GM19025 (cell line): ENCODE data around the gene MIS18BP1.
A peak's percentile ranks its signal among the peaks of the same experiment; 100 is the strongest.
"Not testable (repeated sequence)": the region's sequence is repeated elsewhere in the genome, so short reads cannot be mapped to it uniquely, and the experiment has no call there.

ENCODE experiments used
- ATAC-seq: cut with Tn5 transposase; IDR thresholded peaks from one replicate; pipeline ENCODE4 v1.9.1; 2021; ENCODE audit warnings: mild to moderate bottlenecking, low read depth, moderate library complexity; ENCODE audit not compliant: unreplicated experiment

The MIS18BP1 gene

GRCh38 chr14:45253070-45253753, at the start of gene MIS18BP1:
MIS18BP1 (minus strand) TSS chr14:45253202; CDS start chr14:45247286, 5,916 bp downstream.
- peak; percentile 77 for ATAC-seq

DNA sequence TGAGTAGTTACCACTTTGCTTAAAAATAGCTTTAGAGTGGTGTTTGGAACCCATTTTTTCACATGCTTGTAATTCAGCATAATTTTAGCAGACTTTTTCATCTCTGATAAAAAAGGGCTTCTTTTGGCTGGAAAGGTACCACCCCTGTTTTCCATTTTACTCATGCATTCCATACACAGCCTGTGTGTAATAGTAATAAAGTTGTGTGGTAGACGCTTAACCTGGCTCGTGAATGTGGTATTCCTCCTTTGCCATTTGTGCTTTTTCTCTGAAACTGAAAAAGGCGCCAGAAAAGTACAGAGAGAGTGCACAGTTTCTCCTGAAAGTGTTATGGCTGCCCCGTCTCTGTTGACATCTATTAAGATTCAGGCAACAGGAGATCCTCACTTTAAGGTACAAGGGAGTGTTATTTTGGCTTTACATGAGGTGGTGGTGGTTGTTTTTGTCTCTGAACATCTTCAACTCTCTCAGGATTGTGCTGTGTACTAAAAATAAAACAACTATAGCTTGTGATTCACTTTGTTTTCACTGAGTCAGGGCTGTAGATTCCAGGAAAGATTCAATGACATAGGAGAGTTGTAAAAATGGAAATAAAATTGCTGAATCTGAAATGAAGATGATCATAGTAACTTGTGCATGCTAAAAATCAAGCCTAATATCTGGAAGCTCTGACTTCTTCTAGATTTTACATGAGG, 45.6 kb upstream of the MIS18BP1 start:
- no peak for ATAC-seq

DNA sequence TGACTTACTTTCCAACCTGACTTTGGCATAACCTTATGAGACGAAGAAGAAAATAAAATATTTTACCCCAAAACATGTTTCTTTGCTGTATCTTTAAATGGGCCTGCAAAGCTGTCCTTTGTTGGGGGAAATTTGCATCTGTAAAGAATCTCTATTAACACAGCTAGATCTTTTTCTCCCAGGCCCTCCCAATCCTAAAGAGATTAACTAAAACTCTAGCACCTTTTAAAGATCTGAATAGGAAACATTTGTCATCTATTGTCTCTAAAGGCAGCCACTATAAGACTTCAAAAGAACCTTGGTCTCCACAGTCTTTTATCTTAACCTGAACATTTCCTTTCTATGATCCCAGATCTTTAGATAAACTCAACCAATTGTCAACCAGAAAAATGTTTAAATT, 41.8 kb upstream of the MIS18BP1 start:
- not testable (repeated sequence) for ATAC-seq

- ATAC-seq, result no peak
Measured at GRCh38 chr14:45290547-45290946, 37.5 kb upstream of the MIS18BP1 start.

DNA sequence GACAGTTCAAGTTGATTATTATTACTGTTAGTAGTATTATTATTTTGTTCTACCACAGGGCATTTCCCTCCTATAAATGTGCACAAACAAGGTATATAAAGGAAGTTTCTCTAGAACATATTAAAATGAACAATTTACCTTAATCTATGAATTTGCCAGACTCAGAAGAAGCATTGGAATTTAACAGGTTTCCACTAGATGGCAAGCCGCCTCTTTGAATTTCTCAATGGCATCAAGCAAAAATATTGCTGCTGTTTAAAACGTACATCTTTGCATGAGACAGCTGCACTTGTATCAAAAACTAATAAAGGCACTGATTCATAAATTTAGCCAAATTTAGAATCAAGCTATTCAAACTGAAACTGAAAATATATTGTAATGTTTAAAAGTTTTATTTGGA, 34.6 kb upstream of the MIS18BP1 start:
- no peak for ATAC-seq

DNA sequence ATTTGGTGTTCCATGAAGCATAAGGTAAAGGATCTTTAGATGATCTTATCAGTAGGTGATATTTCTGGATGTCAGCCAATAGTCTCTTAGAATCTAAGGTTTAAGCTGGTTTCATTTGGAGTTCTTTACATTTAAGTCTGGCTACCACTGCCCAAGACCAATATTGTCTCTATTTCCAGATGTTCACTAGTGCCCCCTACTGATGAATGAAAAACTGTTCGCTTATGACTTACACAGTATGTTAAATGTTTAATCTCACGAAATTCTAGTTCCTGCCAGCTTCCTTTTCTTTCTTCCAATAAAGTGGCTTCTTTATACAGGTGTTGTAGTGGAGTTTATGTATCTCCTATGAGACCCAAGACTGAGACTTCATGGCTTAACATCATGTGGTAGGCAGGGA, 31.8 kb upstream of the MIS18BP1 start:
- no peak for ATAC-seq

GRCh38 chr14:45281731-45282400, 28.9 kb upstream of the MIS18BP1 start:
- not testable (repeated sequence) for ATAC-seq

DNA sequence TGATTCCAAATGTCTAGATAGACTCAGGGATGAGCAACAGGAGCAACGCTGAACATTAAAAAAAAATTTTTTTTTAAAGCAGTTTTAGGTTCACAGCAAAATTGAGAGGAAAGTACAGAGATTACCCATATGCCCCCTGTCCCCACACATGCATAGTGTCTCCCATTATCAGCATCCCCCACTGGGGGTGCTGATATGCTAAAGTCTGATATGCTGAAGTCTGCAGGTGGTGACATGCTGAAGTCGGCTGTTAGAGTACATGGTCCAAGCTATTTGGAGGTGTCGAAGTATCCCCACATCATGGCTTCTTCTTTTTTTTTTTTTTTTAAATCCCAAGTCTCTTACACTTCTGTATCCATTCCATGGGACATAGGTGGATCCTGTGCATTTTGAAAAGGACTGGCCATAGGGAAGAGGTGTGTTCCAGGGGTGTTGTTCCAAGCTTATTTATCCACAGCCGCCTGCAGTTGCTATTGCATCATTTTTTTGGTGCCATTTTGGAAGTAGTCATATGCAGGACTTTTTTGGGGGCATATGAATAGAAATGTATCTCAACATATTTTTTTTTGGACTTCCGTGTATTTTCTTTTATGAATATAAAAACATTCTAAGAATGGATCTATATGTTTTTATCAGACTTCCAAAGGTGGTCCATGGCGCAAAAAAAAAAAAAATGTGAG, 19.0 kb upstream of the MIS18BP1 start:
- no peak for ATAC-seq

GRCh38 chr14:45270031-45270430, 17.0 kb upstream of the MIS18BP1 start:
- no peak for ATAC-seq

GRCh38 chr14:45267071-45267470, 14.1 kb upstream of the MIS18BP1 start:
- ATAC-seq, result no peak

- no peak for ATAC-seq
Measured at GRCh38 chr14:45262637-45263036, 9.6 kb upstream of the MIS18BP1 start.

- no peak for ATAC-seq
Measured at GRCh38 chr14:45261209-45261608, 8.2 kb upstream of the MIS18BP1 start.

DNA sequence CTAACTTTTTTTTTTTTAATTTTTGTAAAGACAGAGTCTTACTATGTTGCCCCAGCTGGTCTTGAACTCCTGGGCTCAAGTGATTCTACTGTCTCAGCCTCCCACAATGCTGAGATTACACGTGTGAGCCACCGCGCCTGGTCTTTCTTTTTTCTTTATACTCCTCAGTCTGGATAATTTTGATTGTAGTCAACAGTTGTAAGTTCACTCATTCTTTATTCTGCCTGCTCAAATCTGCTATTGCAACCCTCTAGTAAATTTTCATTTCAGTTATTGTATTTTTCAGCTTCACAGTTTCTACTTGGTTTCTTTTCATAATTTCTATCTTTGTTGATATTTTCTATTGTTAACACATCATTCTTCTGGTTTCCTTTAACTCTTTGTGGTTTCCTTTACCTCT, 5.8 kb upstream of the MIS18BP1 start:
- ATAC-seq, result no peak

GRCh38 chr14:45258073-45258472, 5.1 kb upstream of the MIS18BP1 start:
- no peak for ATAC-seq

GRCh38 chr14:45254771-45255170, 1.8 kb upstream of the MIS18BP1 start:
- no peak for ATAC-seq

DNA sequence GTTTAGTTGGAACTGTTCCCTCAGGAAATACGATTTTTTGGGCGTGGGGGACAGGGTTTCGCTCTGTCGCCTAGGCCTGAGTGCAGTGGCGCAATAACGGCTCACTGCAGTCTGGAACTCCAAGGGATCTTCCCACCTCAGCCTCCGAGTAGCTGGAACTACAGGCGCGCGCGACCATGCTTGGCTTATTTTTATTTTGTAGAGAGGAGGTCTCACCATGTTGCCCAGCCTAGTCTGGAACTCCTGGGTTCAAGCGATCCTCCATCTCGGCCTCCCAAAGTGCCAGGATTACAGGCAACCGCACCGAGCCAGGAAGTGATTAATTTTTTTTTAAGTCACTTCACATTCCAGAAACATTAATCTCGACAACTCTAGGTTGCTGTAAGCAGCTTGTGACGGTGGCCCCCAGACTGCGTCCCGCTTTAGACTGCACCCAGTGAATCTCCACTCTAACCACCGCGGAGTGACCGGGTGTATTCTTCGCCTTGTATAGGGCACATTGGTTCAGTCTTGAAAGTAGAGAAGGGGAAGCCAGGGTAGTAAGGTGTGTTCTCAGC, 830 bp upstream of the MIS18BP1 start:
- no peak for ATAC-seq

DNA sequence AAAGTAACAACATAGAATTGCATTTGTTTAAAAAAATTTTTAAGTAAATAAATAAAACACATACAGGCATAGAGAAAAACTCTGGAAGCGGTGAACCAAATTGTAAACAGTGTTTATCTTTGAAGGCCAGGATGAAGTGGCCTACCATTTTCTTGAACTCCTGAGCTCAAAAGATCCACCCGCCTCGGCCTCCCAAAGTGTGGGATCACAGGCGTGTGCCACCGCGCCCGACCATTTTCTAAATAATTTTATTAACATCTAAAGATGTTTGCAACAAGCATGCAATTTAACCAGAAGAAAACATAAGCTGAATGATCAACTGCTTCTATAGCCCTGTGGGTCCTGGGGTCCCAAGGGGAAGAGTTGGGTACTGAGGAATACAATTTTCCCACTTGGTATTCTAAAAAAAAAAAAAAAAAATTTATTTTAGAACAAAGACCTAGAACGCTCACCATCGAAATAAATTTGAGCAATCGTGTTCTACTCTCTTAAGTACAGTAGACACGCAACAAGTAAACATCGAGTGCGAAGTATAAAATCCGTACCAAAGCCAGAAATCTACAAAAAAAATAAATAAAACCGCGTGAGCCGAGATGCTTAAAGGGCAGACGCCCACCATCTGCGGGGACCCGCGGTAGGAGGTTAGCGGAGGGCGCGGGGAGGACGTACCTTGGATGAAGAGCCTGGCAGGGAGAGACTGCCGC, 484 bp downstream of the MIS18BP1 start:
- no peak for ATAC-seq

- peak; percentile 36 for ATAC-seq
Measured at GRCh38 chr14:45251912-45252311, 1.1 kb downstream of the MIS18BP1 start.

DNA sequence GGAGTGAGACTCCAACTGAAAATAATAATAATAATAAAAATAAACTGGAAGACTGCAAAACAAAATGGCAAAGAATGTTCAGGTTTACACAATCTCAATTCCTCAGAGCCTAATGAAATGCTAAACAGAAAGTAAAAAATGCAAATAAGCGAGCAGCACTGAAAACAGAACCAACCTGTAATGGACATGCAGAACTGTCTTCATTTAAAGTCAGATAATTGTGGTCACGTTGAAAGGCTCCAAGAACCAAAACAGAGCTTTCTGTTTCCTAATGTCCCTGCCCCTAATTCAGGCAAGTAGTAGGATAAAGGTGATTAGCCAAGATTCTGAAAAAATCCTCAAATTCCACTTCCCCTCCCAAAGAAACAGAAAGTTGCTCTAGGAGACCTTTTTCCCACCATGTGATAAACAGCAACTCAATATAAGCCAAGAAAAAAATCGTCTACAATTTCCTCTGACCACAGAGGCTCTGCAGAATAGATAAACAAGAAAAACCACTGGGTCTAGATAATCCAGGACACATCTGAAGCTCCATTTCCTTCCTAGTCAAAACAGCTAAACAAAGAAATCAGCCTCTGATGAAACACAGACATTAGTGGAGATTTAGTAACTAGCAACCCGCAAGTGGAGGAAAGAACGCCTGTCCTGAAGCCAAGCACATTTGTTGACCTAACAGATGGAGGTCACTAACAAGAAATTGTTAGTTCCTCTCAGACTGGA, 3.0 kb downstream of the MIS18BP1 start:
- peak; percentile 17 for ATAC-seq
